IPS DF 19.7 (cell line): ENCODE measurements around the gene TMEM176A.

Experiments
- DNase-seq: peaks from one replicate; pipeline ENCODE4 v3.0.0-alpha.2; 2013; ENCODE audit warnings: low read depth, low spot score

The TMEM176A gene

DNA sequence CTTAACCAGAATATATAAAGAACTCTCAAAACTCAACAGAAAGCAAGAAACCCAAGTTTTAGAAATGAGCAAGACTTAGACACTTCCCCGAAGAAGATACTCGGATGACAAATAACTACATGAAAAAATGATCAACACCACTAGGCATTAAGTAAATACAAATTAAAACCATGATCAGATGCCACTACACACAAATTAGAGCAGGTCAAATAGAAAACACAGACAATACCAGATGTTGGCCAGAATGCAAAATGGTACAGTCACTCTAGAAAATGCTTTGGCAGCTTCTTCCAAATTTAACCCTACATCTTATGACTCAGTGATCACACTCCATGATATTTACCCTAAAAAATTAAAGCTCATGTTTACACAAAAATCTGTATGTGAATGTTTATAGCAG is 18.4 kb downstream of the TMEM176A start:
- no peak for DNase-seq

DNA sequence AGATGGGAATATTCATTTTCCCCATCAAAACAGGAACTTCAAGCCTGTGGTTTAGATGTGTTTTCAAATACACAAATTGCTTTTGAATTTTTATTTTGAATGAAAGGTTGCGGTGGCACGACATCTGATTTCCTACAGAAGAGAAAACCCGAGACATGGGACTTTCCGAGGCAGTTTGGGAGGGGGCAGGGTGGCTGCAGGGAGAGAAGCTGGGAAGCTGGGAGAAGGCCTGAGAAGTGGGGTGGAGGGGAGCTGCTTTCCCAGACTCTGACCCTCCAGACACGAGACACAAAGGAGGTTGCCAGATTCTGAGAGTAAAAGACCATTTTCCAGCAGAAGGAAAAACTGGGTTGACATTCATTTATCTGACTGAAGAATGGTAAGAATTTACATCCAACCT is 19.6 kb downstream of the TMEM176A start:
- no peak for DNase-seq

DNA sequence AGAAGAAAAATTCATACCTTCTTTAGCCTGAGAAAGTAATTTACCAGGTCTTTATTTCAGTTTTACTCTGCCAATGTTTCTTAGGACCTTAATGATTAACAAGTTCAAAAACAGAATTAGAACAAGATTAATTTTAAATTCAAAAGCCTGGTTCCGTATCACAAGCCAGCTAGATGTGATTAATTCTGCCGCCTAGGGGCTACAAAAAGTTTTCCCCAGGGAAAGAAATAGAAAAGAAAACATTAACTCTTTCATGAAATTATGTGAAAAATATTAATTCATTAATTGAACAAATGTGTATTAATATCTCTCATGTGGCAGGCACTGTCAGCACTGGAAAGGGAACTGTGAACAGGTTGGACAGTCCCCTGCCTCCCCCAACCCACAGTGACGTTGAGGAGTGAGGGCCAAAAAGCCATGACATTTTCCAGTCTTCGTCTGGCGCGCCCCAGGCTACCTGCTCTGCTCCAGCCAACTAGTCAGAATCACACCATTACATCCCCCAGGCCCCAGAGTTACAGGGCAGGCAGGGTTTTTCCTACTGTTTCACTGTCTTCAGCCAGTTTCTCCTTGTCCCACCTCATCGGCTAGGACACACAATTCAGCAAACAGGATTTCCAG is 20.1 kb downstream of the TMEM176A start:
- DNase-seq = no peak

DNA sequence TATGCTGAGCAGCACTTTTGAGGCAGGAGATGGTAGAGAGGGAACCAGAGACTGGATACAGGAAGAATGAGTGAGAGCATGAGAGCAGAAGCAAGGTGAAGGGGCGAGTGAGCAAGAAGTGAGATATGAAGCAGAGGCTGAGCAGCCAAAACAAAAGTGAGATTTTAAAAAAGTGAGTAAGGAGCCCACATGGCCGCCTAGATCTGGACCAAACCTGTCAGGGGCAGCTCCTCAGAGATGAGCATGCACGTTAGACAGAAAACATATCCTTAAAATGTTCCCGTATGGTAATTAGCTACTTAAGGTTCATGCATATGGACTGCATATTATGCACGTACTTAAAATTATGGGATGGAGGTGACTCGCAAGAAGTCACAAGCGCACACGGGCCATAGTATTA is 22.5 kb downstream of the TMEM176A start:
- no peak for DNase-seq

DNA sequence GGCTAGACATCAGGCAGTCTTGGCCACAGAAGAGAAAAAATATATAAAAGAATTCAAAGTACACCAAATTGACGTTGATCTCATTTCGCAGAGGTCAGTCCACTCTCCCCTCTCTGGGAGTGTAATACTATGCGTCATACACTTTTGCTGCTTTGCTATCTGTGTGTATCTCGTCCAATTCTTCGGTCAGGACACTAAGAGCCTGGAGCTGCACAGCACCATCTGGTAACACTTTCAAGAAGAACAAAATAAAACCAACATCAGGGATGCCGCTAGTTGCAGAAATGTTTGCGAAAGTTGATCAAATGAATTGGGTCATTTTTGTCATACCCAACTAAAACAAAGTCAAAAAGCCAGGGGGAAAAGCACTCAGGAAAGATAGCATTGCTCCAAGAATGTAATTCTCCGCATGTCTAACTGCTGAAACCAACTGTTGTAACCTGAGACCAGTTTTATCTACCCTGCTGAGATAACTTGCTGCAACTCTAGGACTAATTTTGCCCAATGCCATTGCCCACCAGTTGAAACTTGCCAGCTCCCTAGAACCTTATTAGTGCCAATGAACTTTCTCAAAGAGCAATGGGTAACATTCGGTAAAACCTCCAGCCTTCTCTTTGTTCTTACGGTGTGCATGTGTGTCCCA is 23.0 kb downstream of the TMEM176A start:
- no peak for DNase-seq

DNA sequence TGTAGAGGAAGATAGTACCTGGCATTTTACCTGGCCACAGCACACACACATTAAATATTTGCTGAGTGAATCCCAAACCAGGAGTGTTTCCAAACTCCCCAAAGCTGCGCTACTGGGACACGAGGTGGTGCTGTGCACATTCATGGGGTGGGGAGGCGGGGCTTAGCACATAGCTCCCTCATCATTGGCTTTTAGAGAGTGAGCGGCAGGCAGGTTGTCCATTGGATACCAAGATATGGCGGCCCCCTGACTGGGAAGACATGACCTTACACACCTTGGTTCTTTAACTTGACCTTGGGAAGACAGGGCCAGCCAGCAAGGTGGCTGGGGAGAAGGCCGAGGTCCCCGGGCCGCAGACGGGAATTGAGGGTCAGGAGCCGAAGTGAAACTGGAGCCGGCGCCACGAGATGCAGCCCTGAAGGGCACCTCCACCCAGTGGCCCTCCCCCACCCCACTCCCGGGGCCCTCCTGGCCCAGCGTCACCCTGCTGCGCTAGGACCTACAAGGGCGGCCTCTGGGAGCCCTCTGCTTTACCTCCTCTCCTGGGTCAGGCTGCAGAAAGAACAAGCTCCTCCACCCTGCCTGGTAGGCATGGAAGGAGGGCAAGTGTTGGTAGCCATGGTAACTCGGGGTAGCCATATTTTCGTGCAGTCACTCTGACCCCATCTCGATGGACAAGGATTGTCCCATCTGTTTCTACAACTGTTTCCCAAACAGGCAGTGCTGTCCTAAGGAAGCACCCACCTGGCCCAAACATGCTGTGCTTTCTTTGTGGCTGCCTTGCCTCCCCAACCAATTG is 24.0 kb downstream of the TMEM176A start:
- no peak for DNase-seq

DNA sequence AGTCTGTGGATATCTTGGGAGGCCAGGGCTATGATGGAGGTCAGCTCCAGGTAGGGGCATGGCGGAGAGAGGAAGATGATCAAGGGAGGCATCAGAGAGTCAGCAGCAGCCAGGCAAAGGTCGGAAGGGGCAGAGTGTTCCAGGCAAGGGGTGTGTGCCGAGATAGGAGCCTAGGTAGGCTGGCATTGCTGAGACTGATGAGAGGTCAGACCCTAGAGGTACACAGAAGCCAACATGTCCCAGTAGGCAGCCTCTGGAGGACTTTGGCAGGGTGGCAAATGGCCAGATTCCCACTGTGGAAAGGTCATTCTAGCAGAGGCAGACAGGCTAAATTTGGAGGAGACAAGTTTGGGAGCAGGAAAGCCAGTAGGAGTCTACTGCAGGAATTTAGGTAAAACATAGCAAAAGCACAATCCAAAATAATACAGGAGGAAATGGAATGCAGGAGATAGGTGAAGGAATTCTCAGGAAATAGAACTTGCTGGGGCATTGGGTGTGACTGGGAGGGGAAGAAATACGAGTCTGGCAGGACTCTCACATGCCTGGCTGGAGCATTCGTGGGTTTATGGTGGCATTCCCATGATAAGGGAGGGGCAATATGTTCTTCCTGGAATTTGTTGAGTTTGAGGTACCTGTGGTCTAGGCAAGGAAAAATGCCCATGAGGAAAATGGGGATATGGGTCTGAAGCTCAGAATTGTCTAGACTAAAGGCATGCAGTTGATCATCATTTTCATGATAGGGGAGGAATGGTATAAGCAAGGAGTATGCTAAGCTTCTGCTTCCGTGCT is 25.7 kb downstream of the TMEM176A start:
- DNase-seq = no peak

DNA sequence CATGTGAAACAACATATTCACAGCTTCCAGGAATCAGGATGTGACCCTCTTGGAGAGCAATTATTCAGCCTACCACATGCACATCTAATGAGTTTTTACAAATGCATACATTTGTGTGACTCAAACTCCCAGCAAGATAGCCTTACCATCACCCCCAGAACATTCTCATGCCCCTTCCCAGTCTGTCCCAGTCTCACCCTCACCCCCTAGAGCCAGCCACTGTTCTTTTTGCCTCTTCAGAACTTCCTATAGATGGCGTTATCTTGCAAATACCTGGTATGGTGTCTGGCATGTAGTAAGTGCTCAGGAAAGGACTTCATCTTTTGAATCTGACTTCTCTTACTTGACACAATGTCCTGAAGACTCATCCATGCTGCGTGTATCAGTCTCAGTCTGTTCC is 27.8 kb downstream of the TMEM176A start:
- DNase-seq = no peak

DNA sequence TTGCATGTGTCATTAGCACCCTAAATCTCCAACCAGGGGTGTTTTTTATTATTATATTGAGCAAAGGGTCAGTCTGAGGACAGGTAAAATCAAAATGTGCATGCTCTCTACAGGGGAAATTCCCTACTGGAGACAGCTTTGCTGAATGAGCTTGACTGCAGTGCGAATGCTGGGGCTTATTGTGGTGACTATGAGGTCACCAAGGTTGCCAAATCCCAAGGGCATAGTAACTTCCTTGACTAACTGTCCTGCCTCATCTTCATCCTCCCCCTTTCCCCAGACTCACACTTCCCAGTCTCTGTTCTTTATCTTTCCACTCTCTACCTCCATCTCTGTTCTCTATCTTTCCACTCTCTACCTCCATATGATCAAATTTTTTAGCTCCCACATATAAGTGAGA is 28.9 kb downstream of the TMEM176A start:
- no peak for DNase-seq

DNA sequence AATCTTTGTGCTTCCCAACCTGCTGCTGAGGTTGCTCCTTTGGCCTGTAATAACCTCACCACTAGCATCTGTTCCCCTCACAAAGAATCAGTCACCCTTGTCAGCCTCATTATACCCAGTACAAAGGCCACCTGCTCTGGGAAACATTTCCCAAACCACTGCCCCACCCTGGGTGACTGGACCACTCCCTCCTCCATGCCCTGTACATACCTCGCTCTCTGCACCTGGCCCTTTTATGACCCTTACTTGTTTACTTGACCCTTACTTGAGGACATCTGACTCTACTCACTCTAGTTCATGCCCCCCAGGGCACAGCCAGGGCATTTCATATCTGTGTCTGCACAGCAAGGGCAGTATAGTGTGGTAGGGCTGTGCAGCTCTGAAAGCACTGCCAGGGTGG is 30.4 kb downstream of the TMEM176A start:
- DNase-seq = no peak

DNA sequence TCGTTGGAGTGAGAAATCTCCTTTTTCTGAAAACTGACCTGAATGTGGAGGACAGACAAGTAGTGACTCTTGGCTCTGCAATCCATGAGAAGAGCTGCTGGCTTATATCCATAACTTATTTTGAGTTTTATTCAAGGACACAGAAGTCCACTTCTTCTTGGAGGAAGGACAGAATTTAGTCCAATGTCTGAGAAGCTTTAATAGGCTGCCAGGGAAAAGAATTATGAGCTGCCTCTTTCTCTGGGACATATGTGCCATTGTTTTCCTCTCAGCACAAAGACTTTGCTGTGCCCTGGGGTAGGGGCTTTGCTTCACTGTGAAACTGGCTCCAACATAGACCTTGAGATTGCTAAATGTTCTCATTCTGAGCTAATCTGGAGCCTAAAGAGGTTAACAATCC is 31.3 kb downstream of the TMEM176A start:
- no peak for DNase-seq

DNA sequence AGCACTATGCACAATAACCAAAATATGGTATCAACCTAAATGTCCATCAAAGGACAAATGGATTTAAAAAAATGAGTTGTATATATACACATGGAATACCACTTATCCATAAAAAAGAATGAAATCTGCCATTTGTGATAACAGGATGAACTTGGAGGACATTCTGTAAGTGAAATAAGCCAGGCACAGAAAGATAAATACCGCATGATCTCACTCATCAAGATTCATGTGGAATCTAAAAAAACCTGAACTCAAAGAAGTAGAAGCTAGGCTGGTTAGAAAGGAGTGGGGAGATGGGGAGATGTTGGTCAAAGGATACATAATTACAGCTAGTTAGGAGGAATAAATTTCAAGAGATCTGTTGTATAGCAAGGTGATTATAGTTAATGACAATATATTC is 34.5 kb downstream of the TMEM176A start:
- no peak for DNase-seq

DNA sequence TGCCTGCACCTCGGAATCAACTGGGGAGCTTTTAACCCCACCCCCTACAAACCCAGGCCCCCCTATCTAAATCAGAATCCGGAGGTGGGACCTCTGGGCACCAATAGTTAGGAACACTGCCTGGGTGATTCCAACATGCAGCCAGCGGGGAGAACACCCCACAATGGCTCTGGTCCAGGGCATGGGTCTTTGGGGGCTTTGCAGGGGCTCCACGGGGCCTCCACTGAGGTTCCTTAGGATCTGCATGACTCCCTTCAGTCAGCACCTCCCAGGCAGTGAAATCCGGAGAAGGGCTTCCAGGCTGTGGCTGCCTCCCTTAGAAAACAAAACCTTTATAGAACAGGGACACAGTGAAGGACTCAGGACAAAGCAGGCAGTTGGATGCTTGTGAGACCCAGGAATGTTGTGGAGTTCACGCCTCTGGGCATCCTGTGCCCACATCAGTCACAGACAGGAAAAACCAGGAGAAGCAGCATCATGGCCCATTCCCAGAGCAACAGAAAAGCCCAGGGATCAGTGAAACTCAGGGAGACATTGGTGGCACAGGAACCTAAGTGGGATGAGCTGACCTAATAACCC is 35.2 kb downstream of the TMEM176A start:
- no peak for DNase-seq

DNA sequence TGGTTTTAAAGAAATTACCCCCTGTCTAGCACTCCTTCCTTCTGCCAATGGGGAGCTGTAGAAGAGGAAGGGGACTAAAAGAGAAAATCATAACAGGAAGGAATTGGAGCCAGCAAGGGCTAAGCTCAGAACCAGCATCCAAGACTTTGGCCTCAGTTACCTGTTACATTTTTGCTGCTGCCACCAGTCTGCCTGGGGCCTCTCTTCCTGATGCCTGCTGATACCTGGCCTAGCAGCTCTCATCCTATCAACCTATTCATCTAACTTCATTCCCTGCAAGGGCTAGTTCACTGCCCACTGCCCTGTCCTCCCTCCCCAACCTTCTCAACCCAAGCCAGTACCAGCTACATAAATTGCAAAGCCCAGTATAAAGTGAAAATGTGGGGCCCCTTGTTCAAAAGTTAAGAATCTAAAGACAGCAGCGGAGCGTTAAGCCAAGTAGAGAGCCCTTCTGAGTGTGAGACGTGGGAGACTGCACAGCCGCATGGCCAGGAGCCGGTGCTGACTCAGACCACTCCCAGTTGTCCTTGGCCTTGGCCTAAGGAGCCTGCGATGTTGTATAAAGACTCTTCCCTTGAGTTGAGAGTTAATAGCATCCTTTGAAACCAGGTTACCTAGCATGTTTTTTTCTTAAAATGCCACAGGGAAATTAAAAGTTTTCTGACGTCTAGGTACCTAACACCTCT is 38.5 kb downstream of the TMEM176A start:
- no peak for DNase-seq

DNA sequence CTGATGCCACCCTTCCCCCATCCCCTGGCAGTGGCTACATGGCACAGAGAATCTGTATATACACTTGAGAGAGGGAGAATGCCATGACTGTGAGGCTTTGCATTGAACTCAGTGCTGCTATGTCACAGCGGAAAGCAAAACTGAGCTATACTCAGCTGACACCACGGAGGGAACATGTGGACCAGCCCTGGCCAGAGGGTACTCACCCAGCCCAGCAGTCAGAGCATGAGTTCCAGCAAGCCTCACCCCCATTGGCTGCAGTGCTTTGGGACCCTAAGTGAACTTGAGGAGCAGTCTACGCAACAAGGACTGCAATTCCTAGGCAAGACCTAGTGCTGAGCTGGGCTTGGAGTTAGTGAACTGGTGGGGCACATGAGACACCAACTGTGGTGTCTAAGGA is 41.4 kb downstream of the TMEM176A start:
- DNase-seq = no peak

DNA sequence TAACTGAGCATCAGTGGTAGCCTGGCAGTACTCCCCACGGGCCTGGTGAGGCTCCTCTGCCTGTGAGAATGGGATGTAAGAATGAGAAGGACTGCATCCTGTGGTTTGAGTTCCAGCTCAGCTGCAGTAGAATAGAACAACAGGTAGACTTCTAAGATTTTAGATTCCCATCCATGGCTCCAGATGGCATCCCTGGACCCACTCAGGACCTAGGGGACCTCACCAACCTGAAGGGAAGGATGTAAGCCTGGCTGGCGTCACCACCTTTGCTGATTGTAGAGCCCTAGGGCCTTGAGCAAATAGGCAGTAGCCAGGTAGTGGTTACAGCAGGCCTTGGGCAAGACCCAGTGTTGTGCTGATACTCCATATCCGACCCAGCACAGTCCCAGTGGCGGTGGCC is 42.1 kb downstream of the TMEM176A start:
- DNase-seq = no peak

DNA sequence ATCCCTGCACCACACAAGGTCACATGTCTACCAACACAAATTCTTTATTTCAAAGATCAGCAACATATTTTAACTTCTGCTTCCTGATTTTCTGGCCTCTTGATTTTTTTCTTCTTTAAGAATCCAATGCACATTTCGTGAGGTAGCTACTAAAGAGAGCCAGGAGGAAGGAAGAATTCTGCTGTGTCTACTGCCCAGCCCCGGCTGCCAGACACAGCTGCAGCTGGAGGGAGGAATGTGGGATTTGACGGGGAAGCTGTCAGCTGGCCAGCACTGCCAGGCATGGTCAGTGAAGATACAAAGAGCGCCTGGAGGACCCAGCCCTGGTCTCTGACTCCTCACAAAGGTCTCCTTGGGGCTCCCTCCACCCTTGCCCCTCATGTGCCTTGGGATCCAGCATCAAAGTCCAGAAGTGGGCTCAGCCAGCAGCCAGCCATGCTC is 44.9 kb downstream of the TMEM176A start:
- DNase-seq = no peak

DNA sequence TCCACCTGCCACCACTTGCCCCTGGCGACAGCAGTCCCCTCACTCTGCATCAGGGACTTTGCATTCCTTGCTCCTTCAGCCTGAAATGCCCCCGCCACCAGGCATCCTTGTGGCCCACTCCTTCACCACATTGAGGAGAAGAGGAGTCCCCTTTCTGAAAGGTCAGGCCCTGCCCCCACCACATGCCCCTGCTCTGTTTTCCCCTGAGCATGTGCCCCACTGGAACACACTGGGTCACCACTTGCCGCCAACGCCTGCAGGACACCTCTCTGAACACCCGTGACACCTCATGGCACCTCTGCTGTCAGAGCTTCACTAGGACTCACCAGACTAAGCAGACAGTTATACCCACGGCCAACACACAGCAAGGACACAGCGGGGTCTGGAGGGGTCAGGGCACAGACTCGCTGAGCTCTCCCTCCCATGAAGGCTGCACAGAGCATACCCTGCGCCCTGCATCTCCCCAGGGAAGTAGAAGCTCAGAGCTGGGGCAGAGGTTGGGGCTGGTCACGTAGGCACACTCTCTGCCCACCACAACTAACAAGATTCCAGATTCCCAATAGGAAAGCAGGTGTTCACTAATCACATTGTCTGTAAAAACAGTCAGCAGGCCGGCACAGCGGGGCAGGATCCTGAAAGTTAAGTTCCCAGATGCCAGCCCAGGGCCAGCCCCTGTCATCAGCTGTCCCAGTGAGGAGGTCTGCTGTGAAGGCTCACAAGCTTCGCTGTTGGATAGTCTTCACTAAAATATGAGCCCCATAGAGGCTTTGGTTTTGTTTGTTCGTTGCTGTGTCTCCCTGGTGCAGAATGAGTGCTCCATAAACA is 45.9 kb downstream of the TMEM176A start:
- DNase-seq = no peak

DNA sequence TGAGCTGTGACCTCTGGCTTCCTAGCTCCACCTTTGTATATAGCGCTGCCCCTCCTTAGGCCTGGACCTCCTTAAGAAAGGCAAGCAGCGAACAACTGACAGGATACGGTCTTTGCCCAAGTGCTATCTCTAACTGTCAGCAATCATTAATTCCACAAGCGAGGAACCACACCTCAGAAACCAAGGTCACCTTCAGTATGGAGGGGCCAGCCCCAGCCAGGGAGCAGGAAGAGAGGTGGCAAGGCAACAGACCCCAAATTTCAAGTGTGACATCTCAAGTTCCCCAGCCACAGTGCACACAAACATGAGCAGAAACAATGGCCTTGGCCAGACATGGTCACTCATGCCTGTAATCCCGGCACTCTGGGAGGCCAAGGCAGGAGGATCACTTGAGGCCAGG is 47.0 kb downstream of the TMEM176A start:
- DNase-seq = no peak

DNA sequence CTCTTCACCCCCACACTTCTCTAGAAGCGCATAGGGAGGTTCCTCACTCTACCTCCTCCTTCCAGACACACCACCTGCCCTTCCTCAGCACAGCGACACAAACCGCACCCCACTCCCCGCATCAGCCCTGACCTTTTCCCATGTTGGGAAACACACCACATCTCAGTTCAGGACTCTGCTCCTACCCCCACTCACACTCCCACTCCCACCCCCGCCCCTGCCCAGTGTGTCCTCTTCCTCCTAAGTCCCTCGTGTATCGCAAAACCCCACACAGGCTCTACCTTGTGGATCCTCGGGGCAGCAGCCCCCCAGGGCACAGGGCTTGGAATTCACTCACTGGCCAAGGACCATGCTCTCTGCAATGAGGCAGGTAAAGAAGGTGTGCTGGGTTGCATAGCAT is 47.5 kb downstream of the TMEM176A start:
- no peak for DNase-seq
